Neural cell (in vitro differentiated cells): Measurements from ENCODE around the gene DDX31. TPM values are rescaled to one million over a fixed set of nuclear protein-coding genes. Genes with fewer than 3 reads are reported as not detected.

Experiments used
- H2AFZ ChIP-seq: fragments of 200-600, 300-800 bp; sonication (generic), shearing (Covaris generic); 2 replicates; pipeline ENCODE4 v1.6.0; 2014; ENCODE audit warnings: low read depth, mild to moderate bottlenecking, antibody characterized with exemption, low read length, moderate library complexity
- H3F3A ChIP-seq: fragments of 200-600 bp; shearing (Covaris generic); 2 replicates; pipeline ENCODE4 v1.6.1; 2016; ENCODE audit warnings: mild to moderate bottlenecking, moderate library complexity, mixed read lengths, antibody characterized with exemption, low read length; ENCODE audit not compliant: insufficient read depth, poor library complexity, severe bottlenecking
- H3K27ac ChIP-seq: fragments of 200-600, 300-800 bp; sonication (generic), shearing (Covaris generic); 2 replicates; pipeline ENCODE4 v1.5.1; 2014; ENCODE audit warnings: mild to moderate bottlenecking, low read length, moderate library complexity
- H3K27me3 ChIP-seq: fragments of 300-800, 200-600 bp; sonication (generic), shearing (Covaris generic); 2 replicates; pipeline ENCODE4 v1.6.0; 2014; ENCODE audit warnings: mild to moderate bottlenecking, low read depth, low read length, moderate library complexity; ENCODE audit not compliant: insufficient read depth
- H3K36me3 ChIP-seq: fragments of 300-800, 200-600 bp; sonication (generic), shearing (Covaris generic); 2 replicates; pipeline ENCODE4 v1.5.1; 2014; ENCODE audit warnings: mild to moderate bottlenecking, antibody characterized with exemption, low read length, moderate library complexity; ENCODE audit not compliant: insufficient read depth
- H3K4me2 ChIP-seq: fragments of 300-800, 200-600 bp; sonication (generic), shearing (Covaris generic); 2 replicates; pipeline ENCODE4 v1.6.0; 2014; ENCODE audit warnings: mild to moderate bottlenecking, low read length
- H3K4me3 ChIP-seq: fragments of 300-800, 200-600 bp; sonication (generic), shearing (Covaris generic); 2 replicates; pipeline ENCODE4 v1.5.1; 2014; ENCODE audit warnings: mild to moderate bottlenecking, low read length, moderate library complexity
- H3K79me2 ChIP-seq: fragments of 200-600 bp; shearing (Covaris generic); replicated peaks from 2 replicates; pipeline ENCODE4 v1.6.0; 2014; ENCODE audit warnings: mild to moderate bottlenecking, low read length, moderate library complexity; ENCODE audit not compliant: insufficient read depth
- H3K9ac ChIP-seq: fragments of 300-800, 200-600 bp; sonication (generic), shearing (Covaris generic); 2 replicates; pipeline ENCODE4 v1.6.1; 2016; ENCODE audit warnings: mild to moderate bottlenecking, low read length, mixed read lengths
- H3K9me2 ChIP-seq: fragments of 200-600 bp; shearing (Covaris generic); 2 replicates; pipeline ENCODE4 v1.6.1; 2016; ENCODE audit warnings: mild to moderate bottlenecking, low read length, mixed read lengths; ENCODE audit not compliant: insufficient read depth
- H3K9me3 ChIP-seq: fragments of 200-600, 300-800 bp; sonication (generic), shearing (Covaris generic); 2 replicates; pipeline ENCODE4 v1.6.1; 2016; ENCODE audit warnings: mild to moderate bottlenecking, mixed run types, low read length, moderate library complexity, mixed read lengths
- H4K20me1 ChIP-seq: fragments of 200-600 bp; shearing (Covaris generic); 2 replicates; pipeline ENCODE4 v1.6.1; 2016; ENCODE audit warnings: mild to moderate bottlenecking, mixed run types; ENCODE audit not compliant: insufficient read depth
- CTCF ChIP-seq: fragments of 450-650 bp; IDR thresholded peaks from 2 replicates; pipeline ENCODE4 v1.5.1; 2014; ENCODE audit warnings: antibody characterized with exemption, mild to moderate bottlenecking, moderate library complexity; ENCODE audit not compliant: poor library complexity, severe bottlenecking
- EP300 ChIP-seq: fragments of 450-650 bp; conservative IDR thresholded peaks from 2 replicates; pipeline ENCODE4 v1.6.1; 2014; ENCODE audit warnings: antibody characterized with exemption, mild to moderate bottlenecking, moderate library complexity; ENCODE audit not compliant: poor library complexity, severe bottlenecking
- EZH2 ChIP-seq: fragments of 200-600, 300-800 bp; shearing (Covaris generic), sonication (generic); IDR thresholded peaks from 2 replicates; pipeline ENCODE4 v1.6.1; 2014; ENCODE audit warnings: antibody characterized with exemption, low read length, borderline replicate concordance, mild to moderate bottlenecking; ENCODE audit not compliant: insufficient read depth, poor library complexity, severe bottlenecking
- MXI1 ChIP-seq: fragments of 450-650 bp; conservative IDR thresholded peaks from 2 replicates; pipeline ENCODE4 v1.6.1; 2014; ENCODE audit warnings: antibody characterized with exemption, mild to moderate bottlenecking; ENCODE audit not compliant: poor library complexity, severe bottlenecking
- POLR2AphosphoS5 ChIP-seq: IDR thresholded peaks from 2 replicates; pipeline ENCODE4 v1.6.1; 2012
- RAD21 ChIP-seq: fragments of 450-650 bp; conservative IDR thresholded peaks from 2 replicates; pipeline ENCODE4 v1.6.1; 2014; ENCODE audit warnings: antibody characterized with exemption, mild to moderate bottlenecking, moderate library complexity
- REST ChIP-seq: IDR thresholded peaks from 2 replicates; pipeline ENCODE4 v1.6.1; 2012; ENCODE audit warnings: borderline replicate concordance
- SMC3 ChIP-seq: fragments of 450-650 bp; conservative IDR thresholded peaks from 2 replicates; pipeline ENCODE4 v1.6.1; 2014; ENCODE audit warnings: antibody characterized with exemption, mild to moderate bottlenecking, moderate library complexity; ENCODE audit not compliant: poor library complexity
- TAF1 ChIP-seq: IDR thresholded peaks from 2 replicates; pipeline ENCODE4 v1.6.1; 2012; ENCODE audit warnings: low read depth
- polyA plus RNA-seq: library from polyadenylated mRNA; depleted of rRNA; stranded (reverse); fragments of >200 nt; gene quantifications from 2 replicates; pipeline ENCODE4 v1.2.3, GENCODE V29; 2014

The DDX31 gene
- polyA plus RNA-seq, 1 donor from 2014 or later = 12.8 TPM

- Histone ChIP-seq H3K4me3 (no peak overlapping the region), H3F3A (no peaks in the 10 kb centered on the region), H3K4me2 (no peak overlapping the region), H3K9me3 (peaks cover 18% of the 10 kb centered on the region), H3K79me2 (no peaks in the 10 kb centered on the region), H3K9me2 (no peaks in the 10 kb centered on the region), H2AFZ (no peak overlapping the region), H3K9ac (no peak overlapping the region), H3K27me3 (no peaks in the 10 kb centered on the region), H3K36me3 (no peaks in the 10 kb centered on the region), H4K20me1 (no peaks in the 10 kb centered on the region), H3K27ac (no peak overlapping the region)
- TF ChIP-seq RAD21 (no peak), EP300 (no peak), MXI1 (no peak), POLR2AphosphoS5 (no peak), CTCF (no peak), SMC3 (no peak), REST (no peak), EZH2 (no peak), TAF1 (no peak)
Measured at GRCh38 chr9:132698989-132699388, 29.2 kb upstream of the DDX31 start.

- H3K4me3 ChIP-seq = no peak overlapping the region
- H2AFZ ChIP-seq = no peak overlapping the region
- no peak overlapping the region for H3K4me2 ChIP-seq
- no peaks in the 10 kb centered on the region for H4K20me1 ChIP-seq
- no peaks in the 10 kb centered on the region for H3F3A ChIP-seq
- H3K36me3 ChIP-seq = no peaks in the 10 kb centered on the region
- H3K79me2 ChIP-seq = no peaks in the 10 kb centered on the region
- no peaks in the 10 kb centered on the region for H3K9me2 ChIP-seq
- TF ChIP-seq EZH2 (no peak), MXI1 (no peak), TAF1 (no peak), REST (no peak), SMC3 (no peak), EP300 (no peak), POLR2AphosphoS5 (no peak), CTCF (no peak)
- no peak overlapping the region for H3K9ac ChIP-seq
- peaks cover 18% of the 10 kb centered on the region for H3K9me3 ChIP-seq
- no peak overlapping the region for H3K27ac ChIP-seq
- H3K27me3 ChIP-seq = no peaks in the 10 kb centered on the region
Measured at GRCh38 chr9:132697230-132697629, 27.4 kb upstream of the DDX31 start.
